Liver (tissue), 9 donors: Measurements from ENCODE around the gene SOST. TPM values are rescaled to one million over a fixed set of nuclear protein-coding genes. Genes with fewer than 3 reads are reported as not detected.

Source experiments
- DNase-seq: peaks from one replicate; pipeline ENCODE4 v3.0.0-alpha.2; 2017; ENCODE audit warnings: low spot score
- H3K27ac ChIP-seq, 2 donors: one replicate each; pipeline ENCODE4 v1.7.0; 2013; ENCODE audit warnings: inconsistent platforms in 2 of 2, low read length in 2 of 2, control low read depth in 1 of 2, low read depth in 1 of 2, mild to moderate bottlenecking in 1 of 2
- H3K27me3 ChIP-seq, 4 donors: one replicate each; pipeline versions ENCODE4 v1.6.1 to v1.7.0; 2013; ENCODE audit warnings: low read length in 3 of 4, inconsistent platforms in 1 of 4, mild to moderate bottlenecking in 1 of 4, moderate library complexity in 1 of 4; ENCODE audit not compliant: control insufficient read depth in 4 of 4, insufficient read depth in 4 of 4
- H3K36me3 ChIP-seq, 4 donors: one replicate each; pipeline versions ENCODE4 v1.6.1 to v1.7.0; 2013; ENCODE audit warnings: low read length in 3 of 4, mild to moderate bottlenecking in 3 of 4, low read depth in 1 of 4, moderate library complexity in 1 of 4; ENCODE audit not compliant: control insufficient read depth in 4 of 4, insufficient read depth in 3 of 4
- H3K4me1 ChIP-seq, 4 donors: one replicate each; pipeline versions ENCODE4 v1.6.1 to v1.7.0; 2013; ENCODE audit warnings: low read length in 3 of 4, mild to moderate bottlenecking in 3 of 4, moderate library complexity in 1 of 4; ENCODE audit not compliant: control insufficient read depth in 4 of 4, insufficient read depth in 4 of 4
- H3K4me3 ChIP-seq, 3 donors: one replicate each; pipeline versions ENCODE4 v1.6.1 to v1.7.0; 2013; ENCODE audit warnings: low read length in 3 of 3, control low read depth in 1 of 3, low read depth in 1 of 3, mild to moderate bottlenecking in 1 of 3
- H3K9ac ChIP-seq, 2 donors: one replicate each; pipeline ENCODE4 v1.7.0; 2013; ENCODE audit warnings: low read length in 2 of 2, mild to moderate bottlenecking in 2 of 2, moderate library complexity in 2 of 2, control low read depth in 1 of 2, low read depth in 1 of 2
- H3K9me3 ChIP-seq, 4 donors: one replicate each; pipeline versions ENCODE4 v1.6.1 to v1.7.0; 2013; ENCODE audit warnings: low read length in 3 of 4; ENCODE audit not compliant: control insufficient read depth in 4 of 4
- EGR1 ChIP-seq, 2 donors: IDR thresholded peaks; 2 replicates each; pipeline ENCODE4 v1.6.1; 2016 to 2018; ENCODE audit warnings: antibody characterized with exemption in 2 of 2, low read depth in 2 of 2
- FOXA1 ChIP-seq: IDR thresholded peaks from 2 replicates; pipeline ENCODE4 v1.6.1; 2016; ENCODE audit warnings: antibody characterized with exemption
- FOXA2 ChIP-seq: IDR thresholded peaks from 2 replicates; pipeline ENCODE4 v1.6.1; 2016; ENCODE audit warnings: antibody characterized with exemption
- GABPA ChIP-seq, 2 donors: IDR thresholded peaks in 1 of 2; conservative IDR thresholded peaks in 1 of 2; 2 replicates each; pipeline ENCODE4 v1.6.1; 2016; ENCODE audit warnings: antibody characterized with exemption in 2 of 2, mild to moderate bottlenecking in 1 of 2, moderate library complexity in 1 of 2
- HNF4G ChIP-seq: IDR thresholded peaks from 2 replicates; pipeline ENCODE4 v1.6.1; 2016; ENCODE audit warnings: antibody characterized with exemption
- JUND ChIP-seq, 2 donors: IDR thresholded peaks; 2 replicates each; pipeline ENCODE4 v1.6.1; 2016; ENCODE audit warnings: antibody characterized with exemption in 2 of 2
- MAX ChIP-seq: IDR thresholded peaks from 2 replicates; pipeline ENCODE4 v1.6.1; 2016; ENCODE audit warnings: antibody characterized with exemption
- NR2F2 ChIP-seq: IDR thresholded peaks from 2 replicates; pipeline ENCODE4 v1.6.1; 2016; ENCODE audit warnings: antibody characterized with exemption
- RAD21 ChIP-seq, 2 donors: IDR thresholded peaks; 2 replicates each; pipeline ENCODE4 v1.6.1; 2016; ENCODE audit warnings: antibody characterized with exemption in 2 of 2, mild to moderate bottlenecking in 2 of 2
- RXRA ChIP-seq, 2 donors: IDR thresholded peaks; 2 replicates each; pipeline ENCODE4 v1.6.1; 2017 to 2018; ENCODE audit warnings: antibody characterized with exemption in 2 of 2, mild to moderate bottlenecking in 1 of 2
- TAF1 ChIP-seq: conservative IDR thresholded peaks from 2 replicates; pipeline ENCODE4 v1.6.1; 2016; ENCODE audit warnings: antibody characterized with exemption, mild to moderate bottlenecking
- YY1 ChIP-seq: IDR thresholded peaks from 2 replicates; pipeline ENCODE4 v1.6.1; 2016; ENCODE audit warnings: antibody characterized with exemption, mild to moderate bottlenecking
- ZBTB33 ChIP-seq: IDR thresholded peaks from 2 replicates; pipeline ENCODE4 v1.6.1; 2016; ENCODE audit warnings: antibody characterized with exemption
- WGBS: extraction: QIAGEN DNeasy Blood & Tissue Kit; methylation state at CpG from one replicate; pipeline ENCODE4 v1.1.7; 2013; 5-methylcytosine and 5-hydroxymethylcytosine counted together
- polyA plus RNA-seq, 2 donors: library from polyadenylated mRNA; stranded (reverse) in 1 of 2; unstranded in 1 of 2; fragments of 200-250 nt in 1 of 2; fragments of >200 nt in 1 of 2; fragmentation: Nextera tagmentation in 1 of 2; extraction: Ambion mirVana in 1 of 2; gene quantifications; one replicate each; pipeline versions ENCODE4 v1.2.1 to v1.2.3, GENCODE V29; 2013 to 2015
- total RNA-seq, 2 donors: library from RNA; depleted of rRNA; stranded (reverse); fragments of >200 nt; gene quantifications; one replicate each; pipeline ENCODE4 v1.2.3, GENCODE V29; 2014
- TF ChIP-seq, protein P1 (sequence below): IDR thresholded peaks from 2 replicates; pipeline ENCODE4 v1.6.1; 2016; ENCODE audit warnings: antibody characterized with exemption, mild to moderate bottlenecking
- TF ChIP-seq, protein P2 (sequence below): fragments of 150-350 bp; IDR thresholded peaks from 2 replicates; pipeline ENCODE4 v1.5.1; 2017; ENCODE audit warnings: improper control_type of control experiment, low read depth, low read length; ENCODE audit not compliant: missing input control
- TF ChIP-seq, protein P3 (sequence below): IDR thresholded peaks from 2 replicates; pipeline ENCODE4 v1.6.1; 2016; ENCODE audit warnings: antibody characterized with exemption
- donor health status: healthy.
- donor health status: healthy.
- donor health status: healthy.
- donor health status: healthy.
- donor health status: healthy.

The SOST gene
- total and polyA plus RNA-seq, 4 donors = not detected

- TF ChIP-seq, protein P1, sequence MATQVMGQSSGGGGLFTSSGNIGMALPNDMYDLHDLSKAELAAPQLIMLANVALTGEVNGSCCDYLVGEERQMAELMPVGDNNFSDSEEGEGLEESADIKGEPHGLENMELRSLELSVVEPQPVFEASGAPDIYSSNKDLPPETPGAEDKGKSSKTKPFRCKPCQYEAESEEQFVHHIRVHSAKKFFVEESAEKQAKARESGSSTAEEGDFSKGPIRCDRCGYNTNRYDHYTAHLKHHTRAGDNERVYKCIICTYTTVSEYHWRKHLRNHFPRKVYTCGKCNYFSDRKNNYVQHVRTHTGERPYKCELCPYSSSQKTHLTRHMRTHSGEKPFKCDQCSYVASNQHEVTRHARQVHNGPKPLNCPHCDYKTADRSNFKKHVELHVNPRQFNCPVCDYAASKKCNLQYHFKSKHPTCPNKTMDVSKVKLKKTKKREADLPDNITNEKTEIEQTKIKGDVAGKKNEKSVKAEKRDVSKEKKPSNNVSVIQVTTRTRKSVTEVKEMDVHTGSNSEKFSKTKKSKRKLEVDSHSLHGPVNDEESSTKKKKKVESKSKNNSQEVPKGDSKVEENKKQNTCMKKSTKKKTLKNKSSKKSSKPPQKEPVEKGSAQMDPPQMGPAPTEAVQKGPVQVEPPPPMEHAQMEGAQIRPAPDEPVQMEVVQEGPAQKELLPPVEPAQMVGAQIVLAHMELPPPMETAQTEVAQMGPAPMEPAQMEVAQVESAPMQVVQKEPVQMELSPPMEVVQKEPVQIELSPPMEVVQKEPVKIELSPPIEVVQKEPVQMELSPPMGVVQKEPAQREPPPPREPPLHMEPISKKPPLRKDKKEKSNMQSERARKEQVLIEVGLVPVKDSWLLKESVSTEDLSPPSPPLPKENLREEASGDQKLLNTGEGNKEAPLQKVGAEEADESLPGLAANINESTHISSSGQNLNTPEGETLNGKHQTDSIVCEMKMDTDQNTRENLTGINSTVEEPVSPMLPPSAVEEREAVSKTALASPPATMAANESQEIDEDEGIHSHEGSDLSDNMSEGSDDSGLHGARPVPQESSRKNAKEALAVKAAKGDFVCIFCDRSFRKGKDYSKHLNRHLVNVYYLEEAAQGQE = no peak
- TF ChIP-seq YY1 = no peak
Measured at GRCh38 chr17:43789482-43789881, 30.9 kb upstream of the SOST start (continued).

- H3K9ac ChIP-seq = no peak overlapping the region
- WGBS = 88% methylated on average over 5 of the region's 5 CpGs
- TF ChIP-seq NR2F2 = no peak
- no peak for TF ChIP-seq MAX
- no peak for TF ChIP-seq ZBTB33
- no peak for TF ChIP-seq JUND (IDR thresholded peaks at IDR 0.05)
- no peak for TF ChIP-seq FOXA2
- TF ChIP-seq, protein P2, sequence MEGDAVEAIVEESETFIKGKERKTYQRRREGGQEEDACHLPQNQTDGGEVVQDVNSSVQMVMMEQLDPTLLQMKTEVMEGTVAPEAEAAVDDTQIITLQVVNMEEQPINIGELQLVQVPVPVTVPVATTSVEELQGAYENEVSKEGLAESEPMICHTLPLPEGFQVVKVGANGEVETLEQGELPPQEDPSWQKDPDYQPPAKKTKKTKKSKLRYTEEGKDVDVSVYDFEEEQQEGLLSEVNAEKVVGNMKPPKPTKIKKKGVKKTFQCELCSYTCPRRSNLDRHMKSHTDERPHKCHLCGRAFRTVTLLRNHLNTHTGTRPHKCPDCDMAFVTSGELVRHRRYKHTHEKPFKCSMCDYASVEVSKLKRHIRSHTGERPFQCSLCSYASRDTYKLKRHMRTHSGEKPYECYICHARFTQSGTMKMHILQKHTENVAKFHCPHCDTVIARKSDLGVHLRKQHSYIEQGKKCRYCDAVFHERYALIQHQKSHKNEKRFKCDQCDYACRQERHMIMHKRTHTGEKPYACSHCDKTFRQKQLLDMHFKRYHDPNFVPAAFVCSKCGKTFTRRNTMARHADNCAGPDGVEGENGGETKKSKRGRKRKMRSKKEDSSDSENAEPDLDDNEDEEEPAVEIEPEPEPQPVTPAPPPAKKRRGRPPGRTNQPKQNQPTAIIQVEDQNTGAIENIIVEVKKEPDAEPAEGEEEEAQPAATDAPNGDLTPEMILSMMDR = no peak
- TF ChIP-seq EGR1 (IDR thresholded peaks at IDR 0.05; ENCODE audit: low read depth in 2 of 2) = no peak
- TF ChIP-seq RAD21 (IDR thresholded peaks at IDR 0.05) = no peak
- TF ChIP-seq FOXA1 = no peak
- TF ChIP-seq HNF4G = no peak
- TF ChIP-seq RXRA (IDR thresholded peaks at IDR 0.05) = no peak
- TF ChIP-seq TAF1 = no peak
- no peak for TF ChIP-seq GABPA (IDR thresholded peaks at IDR 0.05 in 1 of 2, conservative IDR thresholded peaks at IDR 0.05 in 1 of 2)
- TF ChIP-seq, protein P3, sequence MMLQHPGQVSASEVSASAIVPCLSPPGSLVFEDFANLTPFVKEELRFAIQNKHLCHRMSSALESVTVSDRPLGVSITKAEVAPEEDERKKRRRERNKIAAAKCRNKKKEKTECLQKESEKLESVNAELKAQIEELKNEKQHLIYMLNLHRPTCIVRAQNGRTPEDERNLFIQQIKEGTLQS = no peak
- TF ChIP-seq YY1 = no peak
- H3K27ac ChIP-seq = no peak overlapping the region
- H3K4me1 ChIP-seq = peaks cover 0 to 2% (median 0%) of the 10 kb centered on the region in 4 donors
- no peaks in the 10 kb centered on the region for H3K27me3 ChIP-seq
- no peak overlapping the region for H3K4me3 ChIP-seq
- no peaks in the 10 kb centered on the region for H3K9me3 ChIP-seq
- no peak for DNase-seq
- no peaks in the 10 kb centered on the region for H3K36me3 ChIP-seq
Measured at GRCh38 chr17:43788540-43788939, 29.9 kb upstream of the SOST start.
